GM15510 (cell line): ENCODE data around the gene HACL1.

Source experiments
- POLR2A ChIP-seq: IDR thresholded peaks from 3 replicates; pipeline ENCODE4 v1.6.1; 2011; ENCODE audit warnings: borderline replicate concordance; ENCODE audit not compliant: insufficient read length; ENCODE audit errors: extremely low read depth

The HACL1 gene

DNA sequence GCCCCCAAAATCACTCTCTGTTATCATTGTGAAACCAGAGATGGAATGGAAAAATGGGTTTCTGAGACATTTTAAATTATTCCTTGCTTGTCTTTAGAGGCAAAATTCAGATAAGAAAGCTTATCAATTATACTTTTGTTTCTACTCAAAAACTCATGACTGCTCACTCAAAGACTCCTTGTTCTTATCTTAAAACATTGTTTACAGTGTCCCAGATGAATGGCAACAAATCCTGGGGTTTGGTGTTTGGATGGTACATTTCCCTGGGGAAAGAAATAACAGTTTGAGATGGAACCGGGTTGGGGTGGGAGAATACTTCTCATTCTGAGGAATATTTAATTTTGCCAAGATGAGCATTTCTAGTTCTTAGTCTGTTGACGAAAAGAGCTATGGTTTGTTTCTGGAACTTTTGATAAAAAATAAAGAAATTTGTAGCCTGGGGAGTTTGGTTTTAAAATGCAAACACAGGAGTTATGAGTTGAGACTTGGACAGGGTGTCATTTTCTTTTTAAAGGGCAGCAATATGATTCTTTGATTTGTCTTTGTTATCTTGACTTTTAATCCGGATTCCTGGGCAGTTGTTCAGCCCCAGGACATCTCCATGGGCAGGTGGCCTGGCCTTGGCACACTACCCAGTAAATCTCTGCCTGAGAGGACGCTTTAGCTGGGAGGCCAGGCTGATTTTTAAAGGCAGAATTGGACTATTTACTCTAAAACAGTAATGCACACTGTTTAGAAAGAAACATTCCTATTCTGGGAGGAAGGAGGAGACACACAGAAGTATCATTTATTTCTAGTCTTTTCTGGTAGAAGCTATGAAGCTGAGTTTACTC, 32.6 kb upstream of the HACL1 start:
- TF ChIP-seq POLR2A, result no peak

DNA sequence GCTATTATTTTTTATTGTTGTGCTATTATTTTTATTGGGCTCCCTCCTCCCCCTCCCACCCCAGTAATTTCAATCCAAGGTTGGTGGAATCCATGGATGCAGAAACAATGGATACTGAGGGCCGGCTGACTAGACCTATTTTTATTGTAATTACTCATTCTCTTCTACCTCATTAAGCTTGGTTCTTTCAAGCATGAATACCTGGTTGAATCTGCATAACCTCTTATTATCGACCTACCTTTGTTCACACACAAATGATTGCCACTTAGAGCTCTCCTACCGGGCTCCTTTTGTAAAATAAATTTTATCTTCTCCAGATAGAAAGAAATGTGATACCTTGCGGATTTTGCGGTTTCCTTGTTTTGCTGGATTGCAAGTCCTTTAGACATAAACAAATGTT, 31.8 kb upstream of the HACL1 start:
- no peak for TF ChIP-seq POLR2A

DNA sequence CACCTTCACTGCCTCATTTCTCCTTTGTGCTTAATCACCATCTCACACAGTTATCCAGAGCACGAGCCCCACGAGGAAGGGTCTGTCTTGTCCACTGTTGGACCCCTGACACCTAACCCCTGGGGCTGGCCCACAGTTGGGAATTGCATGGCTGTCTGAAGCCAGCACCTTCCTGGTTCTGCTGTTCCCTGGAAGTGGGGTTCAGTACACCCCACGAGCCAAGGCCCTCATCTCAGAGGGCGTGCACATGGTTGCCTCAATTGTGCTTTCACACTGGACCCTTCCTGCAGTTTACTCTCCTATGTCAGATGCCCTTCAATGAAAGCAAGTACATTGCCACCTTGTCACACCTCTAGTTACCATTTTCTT, 30.8 kb upstream of the HACL1 start:
- TF ChIP-seq POLR2A, result no peak

DNA sequence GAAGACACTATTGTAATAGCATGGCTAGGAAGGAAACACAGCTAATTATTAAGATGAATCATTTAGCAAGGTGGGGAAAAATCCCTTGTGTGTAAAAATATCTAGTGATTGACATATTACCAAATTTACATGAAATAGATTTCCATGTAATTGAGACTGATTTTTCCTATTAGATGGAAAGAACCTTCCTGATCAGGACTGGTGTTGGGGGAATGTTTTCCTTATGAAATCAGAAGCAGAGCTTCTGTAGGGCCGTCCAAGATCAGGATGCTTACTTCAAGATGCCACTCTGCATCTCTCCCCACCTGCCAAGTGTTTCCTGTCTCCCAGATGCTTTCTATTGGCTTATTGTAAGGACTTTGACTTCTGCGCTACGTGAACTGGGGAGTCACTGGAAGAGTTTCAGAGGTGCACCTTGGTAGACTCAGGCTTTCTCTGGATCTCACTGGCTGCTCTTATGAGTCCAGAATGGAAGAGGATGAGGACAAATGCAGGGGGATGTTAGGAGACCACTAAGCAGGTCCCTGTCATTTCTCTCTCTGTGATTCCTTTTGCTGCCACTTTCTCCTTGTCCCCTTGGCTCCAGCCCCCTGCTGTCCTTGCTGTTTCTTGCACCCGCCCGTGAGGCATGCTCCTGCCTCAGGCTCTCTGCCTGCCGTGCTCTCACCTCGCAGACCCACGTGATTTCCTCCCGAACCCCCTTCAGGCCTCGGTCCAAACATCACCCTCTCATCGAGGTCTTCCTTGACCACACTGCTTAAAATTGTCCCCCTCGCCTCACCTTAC, 30.2 kb upstream of the HACL1 start:
- no peak for TF ChIP-seq POLR2A

DNA sequence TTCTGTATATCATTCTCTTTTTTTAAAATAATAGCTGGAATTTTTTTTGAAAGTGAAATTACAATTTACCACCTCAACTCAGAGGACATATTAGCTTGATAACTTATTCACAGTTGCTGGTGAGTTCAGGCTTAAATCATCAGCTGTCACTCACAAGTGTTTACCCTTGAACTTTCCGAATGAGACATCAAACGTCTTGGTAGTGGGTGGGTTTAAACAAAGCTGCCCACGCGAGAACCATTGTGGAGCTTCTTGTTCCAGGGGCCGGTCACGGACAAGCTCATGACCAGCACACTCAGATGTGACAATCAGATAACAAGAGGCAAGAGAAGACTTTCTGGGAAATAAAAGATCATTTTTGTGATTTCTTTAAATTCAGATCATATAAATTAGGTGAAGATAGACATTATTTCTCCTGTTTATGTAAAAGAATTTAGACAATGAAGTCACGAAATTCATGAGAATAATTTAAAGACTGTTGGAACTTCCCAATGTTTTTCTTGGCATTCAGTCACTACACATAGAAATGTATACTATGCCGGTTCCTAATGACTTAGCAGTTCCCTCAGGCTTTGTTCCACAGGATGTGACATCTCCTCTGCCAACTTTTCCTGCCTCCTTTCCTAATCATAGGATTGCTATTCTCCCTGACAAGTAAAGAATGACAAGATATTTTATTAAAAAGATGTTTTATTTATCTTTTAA, 29.4 kb upstream of the HACL1 start:
- TF ChIP-seq POLR2A, result no peak

DNA sequence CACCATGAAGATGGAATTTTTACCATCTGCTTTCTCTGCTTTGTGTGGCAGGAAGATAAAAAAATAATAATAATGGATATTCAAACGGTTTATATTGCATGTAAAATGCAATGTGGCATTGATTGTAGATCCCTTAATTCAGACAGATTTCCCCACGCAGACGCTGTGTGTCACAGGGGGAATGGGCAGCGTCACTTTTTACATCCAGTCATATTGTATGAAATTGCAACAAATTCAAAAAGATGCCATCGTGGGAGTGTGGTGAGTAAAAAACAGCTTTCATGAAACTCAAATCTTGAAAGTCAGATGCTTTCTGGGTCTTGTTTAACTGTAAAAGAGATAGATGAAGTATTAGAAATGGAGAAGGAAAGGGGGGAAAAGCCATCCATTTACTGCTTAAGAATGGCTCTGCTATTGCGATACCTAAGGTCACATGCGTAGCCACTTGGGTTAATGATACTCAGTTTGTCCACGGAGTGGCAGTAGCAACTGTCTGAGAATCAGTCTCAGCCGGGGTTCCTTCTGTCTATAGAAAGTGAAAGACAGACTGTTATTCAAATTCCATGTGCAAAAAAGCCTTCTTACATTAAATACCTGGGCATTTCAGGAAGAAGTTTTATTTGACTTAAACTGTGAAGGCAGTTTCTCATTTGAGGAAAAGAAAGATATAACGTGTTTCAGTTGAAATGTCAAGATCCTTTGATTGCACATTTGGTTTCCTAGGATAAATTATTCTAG, 28.7 kb upstream of the HACL1 start:
- no peak for TF ChIP-seq POLR2A

- no peak for TF ChIP-seq POLR2A
Measured at GRCh38 chr3:15628967-15629366, 27.6 kb upstream of the HACL1 start.

DNA sequence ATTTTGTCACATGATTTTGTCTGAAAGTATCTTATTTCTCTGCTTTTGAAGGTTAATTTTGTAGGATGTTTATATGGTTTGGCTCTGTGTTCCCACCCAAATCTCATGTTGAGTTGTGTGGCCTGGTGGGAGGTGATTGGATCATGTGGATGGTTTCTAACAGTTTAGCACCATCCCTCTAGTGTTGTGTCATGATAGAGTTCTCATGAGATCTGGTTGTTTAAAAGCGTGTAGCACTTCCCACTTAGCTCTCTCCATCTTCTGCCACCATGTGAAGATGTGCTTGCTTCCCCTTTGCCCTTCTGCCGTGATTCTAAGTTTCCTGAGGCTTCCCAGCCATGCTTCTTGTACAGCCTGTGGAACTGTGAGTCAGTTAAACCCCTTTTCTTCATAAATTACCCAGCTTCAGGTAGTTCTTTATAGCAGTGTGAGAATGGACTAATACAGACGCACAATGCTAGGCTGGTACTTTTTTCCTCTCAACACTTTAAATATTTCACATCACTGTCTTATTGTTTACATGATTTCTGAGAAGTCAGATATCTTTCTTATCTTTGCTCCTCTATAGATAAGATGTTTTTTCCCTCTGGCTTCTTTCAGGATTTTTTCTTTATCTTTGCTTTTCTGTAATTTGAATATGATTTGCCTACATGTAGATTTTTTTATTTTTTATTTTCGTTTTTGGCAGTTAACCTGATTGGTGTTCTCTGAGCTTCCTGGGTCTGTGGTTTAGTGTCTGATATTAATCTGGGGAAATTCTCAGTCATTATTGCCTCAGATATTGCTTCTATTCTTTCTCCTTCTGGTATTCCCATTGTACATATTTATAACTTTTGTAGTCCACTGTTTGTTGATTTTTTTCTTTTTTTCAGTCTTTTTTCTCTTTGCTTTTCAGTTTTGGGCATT, 22.4 kb upstream of the HACL1 start:
- TF ChIP-seq POLR2A, result no peak

GRCh38 chr3:15616053-15616452, 14.7 kb upstream of the HACL1 start:
- no peak for TF ChIP-seq POLR2A

DNA sequence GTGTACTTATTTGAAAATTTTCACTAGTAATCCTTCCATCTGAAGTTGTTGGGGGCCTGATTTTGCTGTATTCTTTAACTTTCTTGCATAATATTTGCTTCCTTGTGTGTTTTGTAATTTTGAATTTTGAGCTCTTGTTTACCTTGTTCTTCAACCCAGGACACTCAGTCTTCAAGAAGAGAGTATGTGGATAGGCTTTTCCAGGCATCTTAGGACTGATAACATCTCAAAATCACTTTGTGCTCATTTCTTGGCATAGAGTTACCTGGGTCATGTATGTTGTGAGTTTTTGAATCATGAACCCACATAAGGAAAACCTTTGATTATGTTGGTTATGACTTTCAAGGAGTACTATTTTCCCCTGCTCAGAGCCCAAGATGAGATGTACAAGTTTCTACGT, 13.6 kb upstream of the HACL1 start:
- TF ChIP-seq POLR2A, result no peak

GRCh38 chr3:15612001-15612400, 10.6 kb upstream of the HACL1 start:
- TF ChIP-seq POLR2A, result no peak

GRCh38 chr3:15611018-15611417, 9.6 kb upstream of the HACL1 start:
- no peak for TF ChIP-seq POLR2A

DNA sequence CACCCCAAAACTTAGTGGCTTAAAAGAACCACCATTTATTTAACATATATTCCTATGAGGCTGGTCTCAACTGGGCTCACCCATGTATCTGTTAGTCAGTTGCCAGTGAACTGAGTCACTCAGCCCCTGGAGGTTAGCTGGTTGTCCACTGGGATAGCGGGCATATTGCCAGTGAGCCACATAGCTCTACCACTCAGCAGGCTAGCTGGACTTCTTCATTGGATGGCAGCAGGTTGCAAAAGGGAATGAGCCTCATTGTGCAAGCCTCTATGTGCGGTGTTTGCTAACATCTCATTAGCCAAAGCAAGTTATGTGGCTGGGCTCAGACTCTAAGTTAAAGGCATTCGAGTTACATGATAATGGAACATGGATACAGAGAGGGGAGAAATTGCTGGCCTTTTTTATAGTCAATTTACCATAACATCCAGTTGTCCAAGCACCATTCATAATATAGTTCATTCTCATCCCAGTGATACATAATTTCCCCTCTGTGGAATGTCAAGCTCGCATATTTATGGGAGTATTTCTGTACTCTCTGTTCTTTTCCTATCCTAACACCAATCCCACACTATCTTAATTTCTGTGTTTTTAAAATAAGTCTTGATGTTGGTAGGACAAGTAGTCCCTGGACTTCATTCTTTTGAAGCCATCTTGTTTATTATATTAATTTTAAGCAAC, 8.9 kb upstream of the HACL1 start:
- no peak for TF ChIP-seq POLR2A
